Endothelial cell of umbilical vein (primary cell): ENCODE measurements around the gene NUMBL. TPM values are rescaled to one million over a fixed set of nuclear protein-coding genes. Genes with fewer than 3 reads are reported as not detected.
"Not testable (repeated sequence)": the region's sequence is repeated elsewhere in the genome, so short reads cannot be mapped to it uniquely, and the experiment has no call there.

Source experiments
- BruUV-seq: library from RNA; stranded (reverse); fragments of 400-500 nt; replicated peaks from 2 replicates; lab custom pipeline; 2021; lab: Mats Ljungman, UMichigan
- CTCF ChIA-PET: fragments of 300-600, 350-600 bp; sonication (Branson Sonifier 250); formaldehyde crosslinking; loops from one replicate; lab custom pipeline; 2021; ENCODE audit warnings: antibody characterized with exemption, inconsistent platforms; lab: Charles Lee
- POLR2A ChIA-PET: fragments of 300-600, 350-600 bp; sonication (Branson Sonifier 250); formaldehyde crosslinking; loops from one replicate; lab custom pipeline; 2021; ENCODE audit warnings: antibody characterized with exemption, inconsistent platforms; lab: Charles Lee
- DNase-seq: peaks from one replicate; pipeline ENCODE4 v3.0.0-alpha.2; 2011; ENCODE audit warnings: low read depth, low spot score
- FAIRE-seq: peaks from 2 replicates; lab custom pipeline; 2011; peaks lifted over from hg19 to GRCh38; lab: Jason Lieb, UNC
- H2AFZ ChIP-seq: 2 replicates; pipeline ENCODE4 v1.6.0; 2012; ENCODE audit warnings: low read depth, low read length, control low read depth, inconsistent platforms
- H3K27ac ChIP-seq: 2 replicates; pipeline ENCODE4 v1.5.1; 2011; ENCODE audit warnings: low read depth, mild to moderate bottlenecking, control low read depth, low read length, moderate library complexity; ENCODE audit not compliant: insufficient read depth
- H3K27me3 ChIP-seq, 2 experiments: 2 replicates each; pipeline versions ENCODE4 v1.6.0 to v1.6.1; 2011; ENCODE audit warnings: low read length in 2 of 2, mixed read lengths in 1 of 2; ENCODE audit not compliant: control insufficient read depth in 2 of 2, insufficient read depth in 2 of 2
- H3K36me3 ChIP-seq, 2 experiments: 2 replicates in 1 of 2; 3 replicates in 1 of 2; pipeline ENCODE4 v1.5.1; 2011; ENCODE audit warnings: low read length in 2 of 2, mild to moderate bottlenecking in 1 of 2, moderate library complexity in 1 of 2; ENCODE audit not compliant: control insufficient read depth in 2 of 2, insufficient read depth in 2 of 2; ENCODE audit errors: extremely low read depth in 1 of 2
- H3K4me1 ChIP-seq: 3 replicates; pipeline ENCODE4 v1.5.1; 2011; ENCODE audit warnings: mild to moderate bottlenecking, low read length; ENCODE audit not compliant: control insufficient read depth, insufficient read depth; ENCODE audit errors: extremely low read depth
- H3K4me2 ChIP-seq: 2 replicates; pipeline ENCODE4 v1.6.1; 2011; ENCODE audit warnings: low read length, control low read depth, mixed read lengths; ENCODE audit not compliant: insufficient read depth
- H3K4me3 ChIP-seq, 3 experiments: fragments of 200-600 bp in 1 of 3; sonication (generic), shearing (Covaris generic) in 1 of 3; replicated peaks in 1 of 3; 2 replicates each; pipeline ENCODE4 v1.5.1; 2011 to 2016; ENCODE audit warnings: control low read depth in 3 of 3, low read length in 3 of 3, mild to moderate bottlenecking in 2 of 3, inconsistent platforms in 1 of 3, low read depth in 1 of 3, moderate library complexity in 1 of 3; ENCODE audit not compliant: insufficient read depth in 1 of 3
- H3K79me2 ChIP-seq: 2 replicates; pipeline ENCODE4 v1.6.0; 2012; ENCODE audit warnings: low read length, inconsistent platforms; ENCODE audit not compliant: control insufficient read depth, insufficient read depth
- H3K9ac ChIP-seq: replicated peaks from 2 replicates; pipeline ENCODE3; 2011; ENCODE audit warnings: low read length, control low read depth; ENCODE audit not compliant: insufficient read depth; ENCODE audit errors: extremely low read depth
- H3K9me1 ChIP-seq: replicated peaks from 3 replicates; pipeline ENCODE4 v1.6.0; 2011; ENCODE audit warnings: mild to moderate bottlenecking, low read length; ENCODE audit not compliant: control insufficient read depth, insufficient read depth; ENCODE audit errors: extremely low read depth
- H3K9me3 ChIP-seq: replicated peaks from 2 replicates; pipeline ENCODE4 v1.5.1; 2012; ENCODE audit warnings: low read length, inconsistent platforms; ENCODE audit not compliant: control insufficient read depth, insufficient read depth
- H4K20me1 ChIP-seq: replicated peaks from 2 replicates; pipeline ENCODE3; 2011; ENCODE audit warnings: mild to moderate bottlenecking, low read length; ENCODE audit not compliant: control insufficient read depth, insufficient read depth; ENCODE audit errors: extremely low read depth
- EZH2 ChIP-seq: IDR thresholded peaks from 2 replicates; pipeline ENCODE4 v1.6.1; 2012; ENCODE audit warnings: borderline replicate concordance, low read depth, mild to moderate bottlenecking, moderate library complexity, low read length, inconsistent platforms; ENCODE audit not compliant: severe bottlenecking
- FOS ChIP-seq: IDR thresholded peaks from 2 replicates; pipeline ENCODE4 v1.6.1; 2011; ENCODE audit warnings: mild to moderate bottlenecking, low read length, moderate library complexity, borderline replicate concordance; ENCODE audit not compliant: insufficient read depth
- GATA2 ChIP-seq: IDR thresholded peaks from 2 replicates; pipeline ENCODE4 v1.7.0; 2011; ENCODE audit warnings: low read depth, mild to moderate bottlenecking, moderate library complexity, mixed read lengths, low read length; ENCODE audit not compliant: insufficient read length, insufficient read depth
- JUN ChIP-seq: IDR thresholded peaks from 2 replicates; pipeline ENCODE4 v1.6.1; 2011; ENCODE audit warnings: borderline replicate concordance, low read depth; ENCODE audit not compliant: insufficient read length, insufficient read depth
- MYC ChIP-seq: IDR thresholded peaks from one replicate; pipeline ENCODE4 v1.6.1; 2011; ENCODE audit warnings: mild to moderate bottlenecking, low read depth, low read length
- POLR2A ChIP-seq: IDR thresholded peaks from 2 replicates; pipeline ENCODE4 v1.6.1; 2012; ENCODE audit warnings: low read depth, mild to moderate bottlenecking, control low read depth, low read length
- dilution Hi-C: fragments of 300-500 bp; cut with MboI; formaldehyde crosslinking; loops from one replicate; pipeline ENCODE4 v1.15.0; 2019; ENCODE audit warnings: low sequenced_read_pairs; ENCODE audit not compliant: extremely low pct_ligation_motif_present
- intact Hi-C: fragments of 100-400 bp; cut with micrococcal nuclease; formaldehyde crosslinking; loops from one replicate; pipeline ENCODE4 v1.10.0; 2022
- polyA plus RNA-seq, 4 experiments: library from polyadenylated mRNA; depleted of rRNA in 3 of 4; stranded (reverse) in 3 of 4; unstranded in 1 of 4; fragments of >200 nt; gene quantifications; 2 replicates each; pipeline versions ENCODE4 v1.2.1 to v1.2.3, GENCODE V29; 2011 to 2012; ENCODE audit warnings: missing spikeins in 1 of 4
- total RNA-seq: library from RNA; stranded (reverse); gene quantifications from 2 replicates; pipeline ENCODE4 v1.2.3, GENCODE V29; 2021
- TF ChIP-seq, protein P1 (sequence below), 2 donors: IDR thresholded peaks; 1 replicate in 1 of 2; 2 replicates in 1 of 2; pipeline ENCODE4 v1.5.1; 2011; ENCODE audit warnings: low read length in 2 of 2, mild to moderate bottlenecking in 2 of 2, moderate library complexity in 2 of 2, control low read depth in 1 of 2, inconsistent platforms in 1 of 2, low read depth in 1 of 2; ENCODE audit not compliant: insufficient read depth in 1 of 2; ENCODE audit errors: extremely low read depth in 1 of 2
- TF ChIP-seq, protein P2 (sequence below): IDR thresholded peaks from 2 replicates; pipeline ENCODE4 v1.6.1; 2011; ENCODE audit not compliant: insufficient read depth, insufficient read length

NUMBL gene
- total and polyA plus RNA-seq, 2 donors (not counting 3 experiments of a cell fraction or from before 2014, with no cell fraction given), result 21.5 to 46.7 TPM

GRCh38 chr19:40650749-40651305 is 39.6 kb downstream of the NUMBL start:
- dilution Hi-C loops, result no loop called here
- no peak for FAIRE-seq
- Histone ChIP-seq H3K9ac (no peak overlapping the region), H3K9me1 (no peaks in the 10 kb centered on the region), H3K27ac (no peak overlapping the region), H3K36me3 (no peaks in the 10 kb centered on the region), H3K4me3 (no peak overlapping the region), H3K79me2 (no peaks in the 10 kb centered on the region), H3K4me2 (no peak overlapping the region), H3K9me3 (no peaks in the 10 kb centered on the region), H2AFZ (no peak overlapping the region), H3K4me1 (peaks cover 11% of the 10 kb centered on the region), H3K27me3 (no peaks in the 10 kb centered on the region), H4K20me1 (no peaks in the 10 kb centered on the region)
- TF ChIP-seq, protein P1, sequence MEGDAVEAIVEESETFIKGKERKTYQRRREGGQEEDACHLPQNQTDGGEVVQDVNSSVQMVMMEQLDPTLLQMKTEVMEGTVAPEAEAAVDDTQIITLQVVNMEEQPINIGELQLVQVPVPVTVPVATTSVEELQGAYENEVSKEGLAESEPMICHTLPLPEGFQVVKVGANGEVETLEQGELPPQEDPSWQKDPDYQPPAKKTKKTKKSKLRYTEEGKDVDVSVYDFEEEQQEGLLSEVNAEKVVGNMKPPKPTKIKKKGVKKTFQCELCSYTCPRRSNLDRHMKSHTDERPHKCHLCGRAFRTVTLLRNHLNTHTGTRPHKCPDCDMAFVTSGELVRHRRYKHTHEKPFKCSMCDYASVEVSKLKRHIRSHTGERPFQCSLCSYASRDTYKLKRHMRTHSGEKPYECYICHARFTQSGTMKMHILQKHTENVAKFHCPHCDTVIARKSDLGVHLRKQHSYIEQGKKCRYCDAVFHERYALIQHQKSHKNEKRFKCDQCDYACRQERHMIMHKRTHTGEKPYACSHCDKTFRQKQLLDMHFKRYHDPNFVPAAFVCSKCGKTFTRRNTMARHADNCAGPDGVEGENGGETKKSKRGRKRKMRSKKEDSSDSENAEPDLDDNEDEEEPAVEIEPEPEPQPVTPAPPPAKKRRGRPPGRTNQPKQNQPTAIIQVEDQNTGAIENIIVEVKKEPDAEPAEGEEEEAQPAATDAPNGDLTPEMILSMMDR (IDR thresholded peaks at IDR 0.05; ENCODE audit: extremely low read depth in 1 of 2, insufficient read depth in 1 of 2, low read depth in 1 of 2, low read length in 2 of 2), result no peak
- TF ChIP-seq POLR2A (no peak), MYC (no peak), FOS (no peak), GATA2 (no peak), JUN (no peak), EZH2 (no peak)
- TF ChIP-seq, protein P2, sequence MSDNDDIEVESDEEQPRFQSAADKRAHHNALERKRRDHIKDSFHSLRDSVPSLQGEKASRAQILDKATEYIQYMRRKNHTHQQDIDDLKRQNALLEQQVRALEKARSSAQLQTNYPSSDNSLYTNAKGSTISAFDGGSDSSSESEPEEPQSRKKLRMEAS, result no peak
- no peak for DNase-seq
- ChIA-PET CTCF (interaction anchor here (1.2 to 2.0 kb wide), 3 partner anchors 10 to 16 kb away, joined by 4 to 10 read pairs (median 6); no protein-coding TSS in a partner anchor), POLR2A (no interaction called here)
- intact Hi-C loops, result no loop called here
- BruUV-seq, result no TSS peak

DNA sequence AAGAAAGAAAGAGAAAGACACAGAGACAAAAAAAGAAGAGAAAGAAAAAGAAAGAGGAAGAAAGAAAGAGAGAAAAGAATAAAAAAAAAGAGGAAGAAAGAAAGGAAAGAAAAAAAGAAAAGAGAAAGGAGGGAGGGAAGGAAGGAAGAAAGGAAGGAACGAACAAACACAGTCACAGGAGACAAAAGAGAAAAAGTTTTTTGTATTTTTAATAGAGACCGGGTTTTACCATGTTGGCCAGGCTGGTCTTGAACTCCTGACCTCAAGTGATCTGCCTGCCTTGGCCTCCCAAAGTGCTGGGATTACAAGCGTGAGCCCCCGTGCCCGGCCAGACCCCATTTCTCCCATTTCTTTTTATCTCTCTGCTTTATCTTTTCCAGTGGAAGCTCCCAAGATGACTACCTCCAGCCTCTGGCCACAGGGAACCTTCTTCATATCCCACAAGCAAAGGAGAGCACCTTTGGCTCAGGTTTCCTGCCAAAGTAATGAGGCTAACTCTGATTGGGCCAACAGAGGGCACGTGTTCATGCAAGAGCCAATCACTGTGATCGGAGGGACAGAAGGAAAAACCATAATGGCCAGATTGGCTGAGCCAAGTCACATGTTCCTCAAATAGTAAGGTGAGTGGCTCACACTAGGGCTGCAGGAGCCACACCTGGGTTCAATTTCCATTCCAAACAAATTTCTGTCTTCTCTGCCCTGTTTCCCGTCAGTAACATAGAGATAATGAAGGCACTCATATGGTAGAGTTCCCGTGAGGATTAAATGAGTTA is 40.4 kb downstream of the NUMBL start:
- peaks cover 16% of the 10 kb centered on the region for H3K4me1 ChIP-seq
- H2AFZ ChIP-seq, H3K9ac ChIP-seq, H3K36me3 ChIP-seq, FAIRE-seq, H3K4me2 ChIP-seq, H4K20me1 ChIP-seq, intact Hi-C loops, H3K27me3 ChIP-seq, H3K9me1 ChIP-seq, H3K4me3 ChIP-seq, H3K9me3 ChIP-seq, POLR2A ChIA-PET, H3K79me2 ChIP-seq, H3K27ac ChIP-seq, DNase-seq, BruUV-seq, dilution Hi-C loops: not testable (repeated sequence)
- CTCF ChIA-PET, result interaction anchor here (2.0 kb wide), 1 partner anchor 11 kb away, joined by 6 read pairs; no protein-coding TSS in a partner anchor
